Dermis blood vessel endothelial cell (primary cell): ENCODE data around the gene FAM163B. TPM values are rescaled to one million over a fixed set of nuclear protein-coding genes. Genes with fewer than 3 reads are reported as not detected.
A peak's percentile ranks its signal among the peaks of the same experiment; 100 is the strongest.

Source experiments
- DNase-seq: peaks from one replicate; pipeline ENCODE4 v3.0.0; 2010
- total RNA-seq: library from RNA; depleted of rRNA; stranded (reverse); fragments of >200 nt; gene quantifications from 2 replicates; pipeline ENCODE4 v1.2.3, GENCODE V29; 2014

The FAM163B gene
- total RNA-seq, 1 donor from 2014 or later, result not detected

DNA sequence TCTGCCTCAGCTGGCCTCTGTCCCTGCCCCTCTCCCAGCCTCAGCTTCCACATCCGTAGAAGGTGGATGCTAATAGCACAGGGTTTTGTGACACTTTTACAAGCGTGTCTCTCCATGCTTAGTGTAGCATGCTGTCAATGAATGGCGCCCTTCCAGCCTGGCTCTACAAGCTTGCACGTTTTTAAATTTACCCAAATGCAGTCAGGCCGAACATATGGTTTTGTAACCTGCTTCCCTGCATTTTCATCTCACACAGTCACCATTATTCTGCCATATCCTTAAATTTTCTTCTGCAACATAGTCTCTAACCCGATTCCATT lies 28.8 kb downstream of the FAM163B start:
- no peak for DNase-seq

DNA sequence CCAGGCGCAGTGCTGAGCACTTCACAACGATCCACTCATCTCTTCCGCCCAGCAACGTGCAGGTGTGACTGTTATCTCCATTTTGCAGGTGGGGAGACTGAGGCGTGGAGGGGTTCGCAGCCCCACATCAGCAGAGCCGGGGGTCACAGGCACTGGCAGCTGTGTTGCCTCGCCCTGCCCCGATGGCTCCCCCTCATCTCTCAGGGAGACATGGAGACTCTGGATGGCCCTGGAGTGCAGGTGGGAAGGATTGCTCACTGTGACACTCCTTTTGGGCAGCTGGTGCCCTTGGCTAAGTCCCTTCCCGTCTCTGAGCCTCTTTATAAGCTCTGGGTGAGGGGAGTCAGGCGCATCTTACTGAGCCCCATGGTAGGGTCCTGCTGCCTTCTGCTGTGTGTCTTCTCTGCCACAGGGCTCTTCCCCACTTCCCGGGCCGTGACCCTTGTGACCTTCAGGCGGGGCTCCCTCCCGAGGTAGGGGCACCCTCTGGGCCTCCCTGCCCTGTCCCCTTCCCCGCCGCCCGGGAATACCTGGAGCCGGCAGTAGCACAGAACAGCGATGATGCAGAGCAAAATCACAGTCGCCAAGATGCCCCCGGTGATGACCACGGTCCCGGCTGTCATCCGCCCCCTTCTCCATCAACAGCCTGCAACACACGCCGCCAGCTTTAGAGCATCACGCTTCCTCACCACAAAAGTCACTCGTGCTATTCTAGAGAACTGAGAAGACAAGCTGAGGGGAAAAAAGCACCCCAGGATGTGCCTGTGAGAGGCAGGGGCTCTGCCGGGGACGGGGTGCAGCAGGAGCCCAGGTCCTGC lies 29.4 kb downstream of the FAM163B start:
- no peak for DNase-seq

DNA sequence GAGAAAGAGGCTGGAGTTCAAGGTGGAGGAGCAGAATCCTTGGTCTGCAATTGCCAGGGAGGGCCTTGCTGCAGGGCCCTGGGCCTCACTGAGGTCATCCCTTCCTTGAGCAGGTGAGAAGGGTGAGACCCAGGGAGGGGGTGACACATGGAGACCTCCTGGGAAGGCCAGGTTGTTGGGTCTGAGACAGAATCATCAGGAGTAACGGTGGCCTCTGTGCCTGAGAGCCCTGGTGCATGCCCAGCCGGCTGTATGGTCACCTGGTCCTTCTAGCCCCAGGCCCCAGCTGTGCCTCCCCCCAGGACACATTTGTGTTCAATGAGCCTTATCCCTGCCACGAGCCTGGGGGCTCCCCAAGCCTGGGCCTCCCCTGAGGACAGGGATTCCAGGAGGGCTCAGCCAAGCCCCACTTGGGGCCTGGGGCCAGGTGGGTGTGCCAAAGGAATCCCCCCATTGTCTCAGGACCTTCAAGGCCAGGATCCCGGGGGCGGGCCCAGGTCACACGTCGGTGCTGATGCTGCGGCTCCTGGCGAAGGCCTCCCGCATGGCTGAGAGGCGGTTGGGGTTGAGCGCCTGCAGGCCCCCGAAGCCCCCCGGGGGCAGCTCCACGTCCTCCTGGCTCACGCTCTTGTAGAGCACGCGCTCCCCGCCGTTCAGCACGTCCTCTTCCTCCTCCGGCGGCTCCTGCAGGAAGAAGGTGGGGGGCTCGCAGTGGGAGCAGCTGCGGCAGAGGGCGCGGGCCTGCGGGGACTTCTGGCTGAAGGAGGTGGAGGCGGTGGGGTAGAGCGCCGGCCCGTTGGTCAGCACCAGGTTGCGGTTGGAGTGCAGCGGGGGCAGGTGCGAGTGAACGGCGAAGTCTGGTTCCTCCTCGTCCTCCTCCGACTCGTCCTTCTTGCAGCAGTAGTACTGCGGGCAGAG lies 30.4 kb downstream of the FAM163B start:
- no peak for DNase-seq

DNA sequence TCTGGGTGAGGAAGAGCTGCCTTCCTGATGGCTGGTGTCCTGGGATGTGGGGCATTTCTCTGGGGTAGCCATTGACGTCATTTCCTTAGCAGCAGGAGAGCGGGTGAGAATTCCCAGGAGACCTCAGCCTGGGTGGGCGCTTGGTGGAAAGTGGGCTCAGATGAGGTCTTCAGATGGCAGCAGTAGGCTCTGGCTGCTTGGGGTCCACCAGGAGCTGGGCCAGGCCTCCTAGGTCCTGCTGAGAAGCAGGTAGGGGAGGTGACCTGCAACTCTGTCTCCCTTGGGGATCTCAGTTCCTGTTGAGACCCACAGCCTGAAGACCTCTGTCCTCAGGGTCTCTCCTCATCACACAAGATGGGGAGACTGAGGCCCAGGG lies 31.5 kb downstream of the FAM163B start:
- DNase-seq, result no peak

DNA sequence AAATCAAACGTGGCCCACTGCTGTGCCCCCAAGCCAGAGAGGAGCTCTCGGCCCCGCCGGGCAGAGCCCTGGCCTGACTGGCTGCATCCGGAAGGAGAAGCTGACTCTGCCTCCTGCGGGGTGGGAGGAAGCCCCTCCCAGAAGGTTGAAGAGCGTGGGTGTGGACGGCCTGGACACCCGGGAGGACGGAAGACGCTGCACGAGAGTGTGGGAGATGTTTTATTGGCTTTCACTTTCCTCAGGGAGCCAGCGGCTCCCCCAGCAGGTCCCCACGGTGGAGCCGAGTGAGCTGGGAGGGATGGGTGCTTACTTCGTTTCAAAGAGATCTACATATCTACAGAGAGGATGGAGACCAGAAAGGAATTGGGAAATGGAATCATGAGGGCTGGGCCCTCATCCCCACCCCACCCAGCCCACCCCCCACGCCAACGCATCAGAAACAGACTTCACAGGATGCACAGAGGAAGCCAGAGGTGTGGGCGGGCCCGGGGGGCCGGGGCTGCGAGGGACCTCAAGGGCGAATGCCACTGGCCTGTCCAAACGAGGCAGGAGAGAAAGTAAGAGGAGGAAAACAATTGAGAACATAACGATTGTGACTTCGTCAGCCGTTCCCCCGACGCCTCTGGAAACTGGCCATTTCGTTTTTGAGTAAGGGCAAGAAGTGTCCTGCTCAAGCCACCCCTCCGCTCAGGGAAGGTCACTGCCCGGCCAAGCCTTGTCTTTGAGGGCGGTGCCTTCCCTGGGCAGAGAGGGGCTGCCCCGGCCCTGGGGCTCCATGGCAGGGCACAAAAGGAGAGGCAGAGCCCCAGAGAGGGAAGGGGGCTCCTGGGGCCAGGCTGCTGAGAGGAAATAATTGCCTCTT lies 32.1 kb downstream of the FAM163B start:
- DNase-seq, result peak; percentile 21

DNA sequence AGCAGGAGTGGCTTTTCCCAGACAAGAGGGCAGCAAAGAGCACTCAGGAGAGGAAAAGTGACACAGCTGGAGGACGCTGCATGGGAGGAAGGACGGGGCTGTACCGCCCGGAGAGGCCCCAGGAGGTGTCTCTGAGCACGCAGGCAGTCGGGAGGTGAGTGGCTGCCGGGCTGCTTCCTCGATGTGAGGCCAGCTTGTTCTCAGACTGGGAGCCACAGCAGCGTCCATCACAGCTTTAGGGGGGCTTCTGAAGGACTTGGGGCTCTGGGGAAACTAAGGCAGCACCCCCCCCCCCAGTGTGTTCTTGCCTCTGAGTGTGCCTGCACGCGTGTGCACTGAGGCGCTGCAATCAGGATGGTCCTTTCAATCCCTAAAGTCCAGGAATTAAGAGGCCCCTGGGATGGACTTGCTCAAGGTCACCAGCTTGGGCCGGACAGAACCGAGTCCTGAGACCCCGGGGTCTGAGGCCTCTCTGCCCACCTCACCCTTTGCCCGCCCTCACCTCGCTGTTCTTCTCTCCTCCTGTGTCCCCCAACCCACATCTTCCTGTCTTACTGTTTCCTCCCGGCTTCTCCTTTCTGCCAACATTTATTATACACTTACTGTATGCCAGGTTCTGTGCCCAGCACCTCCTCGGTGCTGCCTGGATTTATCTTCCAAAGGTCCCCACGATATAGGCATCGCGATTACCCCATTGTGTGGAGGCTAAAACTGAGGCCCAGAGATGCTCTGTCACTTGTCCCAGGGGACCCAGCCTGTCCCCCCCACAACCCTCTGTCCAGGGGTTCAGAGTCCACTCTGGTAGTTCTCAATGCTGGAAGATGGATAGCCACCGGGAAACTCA lies 32.9 kb downstream of the FAM163B start:
- no peak for DNase-seq

DNA sequence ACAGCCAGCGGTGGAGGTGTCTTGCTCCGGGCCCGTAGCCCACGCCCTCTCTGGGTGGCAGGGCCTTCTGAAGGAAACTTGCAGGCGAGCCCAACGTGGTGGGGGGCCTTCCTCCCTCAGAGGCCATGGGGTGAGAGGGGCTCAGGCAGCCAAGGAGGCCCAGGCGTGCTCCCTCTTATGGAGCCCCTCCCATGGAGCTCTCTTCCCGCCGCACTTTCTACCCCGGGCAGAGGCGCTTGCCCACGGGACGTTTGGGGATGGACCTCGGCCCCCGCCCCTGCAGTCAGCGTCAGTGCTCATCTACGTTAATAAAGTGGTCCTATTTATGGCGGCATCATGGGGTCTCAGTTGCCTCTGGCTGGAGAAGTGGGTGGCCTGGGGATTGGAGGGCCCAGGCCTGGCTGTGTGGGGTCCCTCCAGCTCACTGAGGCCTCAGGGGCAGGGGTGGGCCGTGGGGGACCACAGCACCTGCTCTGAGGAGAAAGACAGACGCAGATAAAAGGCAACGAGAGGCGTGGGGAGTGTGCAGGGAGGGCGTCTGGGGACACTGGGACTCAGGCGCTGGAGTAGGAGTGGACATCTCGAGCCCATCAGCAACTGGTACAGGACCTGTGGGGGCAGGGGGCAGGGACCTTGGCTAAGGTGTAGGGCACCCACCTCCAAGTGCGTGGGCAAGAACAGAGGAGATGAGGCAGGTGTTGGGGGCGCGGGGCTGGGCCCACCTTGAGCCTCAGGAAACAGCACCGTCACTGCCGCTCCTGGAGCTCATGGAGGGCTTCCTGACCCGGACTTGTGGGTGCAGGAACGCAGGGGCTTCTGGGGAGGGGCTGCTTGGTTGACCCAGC lies 33.8 kb downstream of the FAM163B start:
- DNase-seq, result no peak

DNA sequence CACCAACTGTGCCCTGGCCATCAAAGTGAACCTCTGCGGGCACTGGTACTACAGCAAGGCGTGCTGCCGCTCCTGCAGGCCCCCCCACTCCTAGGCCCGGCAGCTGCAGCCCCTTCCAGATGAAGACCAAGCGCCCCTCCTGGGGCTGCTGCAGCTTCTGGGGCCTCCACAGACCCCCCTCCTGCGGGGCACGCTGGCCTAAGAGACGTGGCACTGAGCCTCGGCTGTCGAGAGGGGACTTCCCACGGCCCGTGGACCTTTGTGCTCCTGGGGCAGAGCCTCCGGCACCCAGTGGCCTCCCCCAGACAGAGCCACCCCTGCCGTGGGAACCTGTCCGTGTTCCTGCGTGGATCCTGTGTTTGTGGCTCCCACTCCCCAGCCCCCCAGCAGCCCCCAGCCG lies 34.4 kb downstream of the FAM163B start:
- DNase-seq, result no peak

DNA sequence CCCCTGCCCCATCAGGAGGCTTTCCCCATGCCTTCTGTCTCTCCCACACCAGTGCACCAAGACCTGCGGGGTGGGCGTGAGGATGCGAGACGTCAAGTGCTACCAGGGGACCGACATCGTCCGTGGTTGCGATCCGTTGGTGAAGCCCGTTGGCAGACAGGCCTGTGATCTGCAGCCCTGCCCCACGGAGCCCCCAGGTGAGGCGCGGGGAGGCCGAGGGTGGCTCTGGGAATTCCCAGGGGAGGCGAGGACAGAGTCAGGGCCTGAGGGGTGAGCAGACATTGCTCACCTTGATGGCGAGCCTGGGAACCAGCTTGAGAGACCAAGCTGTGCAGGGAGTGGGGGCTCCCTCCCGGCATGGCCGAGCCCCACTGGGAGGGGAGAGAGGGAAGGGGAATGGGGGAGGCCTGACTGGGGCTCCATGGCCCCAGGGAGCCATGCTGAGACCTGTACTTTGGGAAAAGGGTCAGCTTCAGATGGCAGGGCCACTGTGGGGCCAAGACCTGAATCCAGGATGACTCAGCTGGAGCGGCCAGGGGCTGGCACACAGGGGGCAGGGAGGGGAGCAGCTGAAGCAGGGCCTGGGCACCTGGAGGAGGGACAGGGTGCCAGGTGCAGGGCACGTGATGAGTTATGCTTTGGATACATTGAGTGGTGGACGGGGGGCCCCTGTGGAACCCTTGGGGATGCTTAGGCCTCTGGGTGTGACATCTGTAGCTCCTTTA lies 35.2 kb downstream of the FAM163B start:
- DNase-seq, result no peak

DNA sequence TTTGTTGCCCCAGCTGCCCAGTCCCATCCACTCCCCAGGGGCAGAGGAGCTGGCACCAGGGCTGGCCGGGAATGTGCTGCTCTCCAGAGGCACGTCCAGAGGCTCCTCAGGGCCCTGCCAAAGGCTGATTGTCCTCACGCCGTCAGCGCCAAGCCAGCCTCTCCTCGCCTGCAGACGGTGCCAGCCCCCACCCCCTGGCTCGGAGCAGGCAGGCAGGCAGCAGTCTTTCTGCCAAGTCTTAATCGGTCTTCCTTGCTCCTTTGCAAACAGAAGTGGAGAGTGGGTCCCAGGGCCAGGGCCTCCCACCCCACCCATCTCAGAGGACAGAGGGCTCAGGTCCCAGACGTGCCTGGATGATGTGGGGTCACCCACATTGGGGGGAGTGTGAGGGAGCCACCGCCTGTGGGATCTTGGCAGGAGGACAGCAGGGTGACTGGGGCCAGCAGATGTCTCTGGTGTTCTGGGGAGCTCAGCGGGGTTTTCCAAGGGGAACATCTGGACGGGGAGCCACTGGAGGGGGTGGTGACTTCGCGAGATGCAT lies 36.3 kb downstream of the FAM163B start:
- no peak for DNase-seq

DNA sequence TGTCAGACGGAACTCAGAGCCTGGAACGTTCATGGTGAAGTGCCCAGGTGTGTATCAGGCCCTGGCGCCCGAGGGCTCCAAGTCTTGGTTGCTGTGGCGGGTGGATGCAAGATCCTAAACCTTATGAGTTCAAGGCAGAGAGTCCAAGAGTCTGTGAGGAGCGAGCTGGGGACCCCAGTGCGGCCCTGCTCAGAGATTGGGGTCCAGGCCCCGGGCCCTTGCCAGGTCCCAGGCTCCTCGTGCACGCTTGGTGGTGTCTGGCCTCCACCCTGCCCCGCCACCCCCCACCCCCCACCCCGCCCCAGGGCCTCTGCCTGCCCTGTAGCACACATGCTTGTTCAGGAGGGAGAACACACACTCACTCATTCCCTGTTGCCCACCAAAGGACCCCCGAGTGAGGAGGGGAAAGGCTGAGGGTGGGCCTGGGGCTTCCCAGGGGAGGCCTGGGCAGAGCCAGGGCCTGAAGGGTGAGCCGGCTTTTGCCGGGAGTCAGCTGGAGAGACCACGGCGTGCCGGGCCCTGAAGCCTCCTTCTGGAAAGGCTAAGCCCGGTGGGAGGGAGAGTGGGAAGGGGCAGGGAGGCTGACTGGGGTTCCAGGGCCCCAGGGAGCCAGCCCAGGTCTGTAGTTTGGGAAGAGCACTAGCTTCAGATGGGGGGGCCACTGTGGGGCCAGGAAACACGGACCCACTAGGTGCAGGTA lies 37.1 kb downstream of the FAM163B start:
- DNase-seq, result no peak

DNA sequence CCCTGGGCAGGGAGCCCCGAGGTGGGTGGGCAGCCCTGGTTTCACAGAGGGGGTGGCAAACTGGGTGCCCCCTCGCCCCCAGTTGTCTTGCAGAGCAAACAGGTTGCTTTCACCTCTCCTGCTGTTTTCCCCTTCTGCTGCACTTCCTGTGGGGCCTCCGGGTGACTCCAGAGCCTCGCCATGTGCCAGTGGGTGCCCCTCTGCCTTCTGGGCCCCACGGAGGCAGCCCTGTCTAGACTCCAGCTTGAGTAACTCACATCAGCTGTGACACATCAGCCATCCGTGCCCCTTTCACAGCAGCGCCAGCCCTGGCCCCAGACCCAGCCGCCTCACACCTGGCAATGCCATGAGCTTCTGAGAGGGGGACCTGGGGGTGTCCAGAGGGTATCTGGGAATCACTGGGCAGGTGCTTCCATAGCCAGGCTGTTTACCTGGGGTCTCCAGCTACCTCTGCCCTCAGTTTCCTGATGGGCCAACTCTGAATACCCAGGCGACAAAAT lies 37.7 kb downstream of the FAM163B start:
- no peak for DNase-seq

DNA sequence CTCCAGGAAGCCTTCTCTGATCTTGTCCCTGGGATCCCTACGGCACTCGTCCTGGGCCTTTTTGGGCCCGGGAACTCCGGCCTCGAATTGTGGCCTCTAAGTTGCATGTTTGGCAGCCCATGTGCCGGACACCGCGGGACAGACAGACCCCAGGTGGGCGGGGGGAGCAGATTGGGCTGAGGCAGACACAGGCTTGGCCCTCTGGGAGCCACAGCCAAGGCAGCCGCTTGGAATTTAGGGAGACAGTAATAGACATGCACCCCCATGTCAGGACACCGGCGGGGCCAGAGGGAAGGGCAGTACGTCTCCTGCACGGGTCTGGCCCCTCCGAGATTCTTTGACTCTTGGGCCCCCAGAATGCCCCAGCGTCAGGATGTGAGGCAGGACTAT lies 38.5 kb downstream of the FAM163B start:
- no peak for DNase-seq

DNA sequence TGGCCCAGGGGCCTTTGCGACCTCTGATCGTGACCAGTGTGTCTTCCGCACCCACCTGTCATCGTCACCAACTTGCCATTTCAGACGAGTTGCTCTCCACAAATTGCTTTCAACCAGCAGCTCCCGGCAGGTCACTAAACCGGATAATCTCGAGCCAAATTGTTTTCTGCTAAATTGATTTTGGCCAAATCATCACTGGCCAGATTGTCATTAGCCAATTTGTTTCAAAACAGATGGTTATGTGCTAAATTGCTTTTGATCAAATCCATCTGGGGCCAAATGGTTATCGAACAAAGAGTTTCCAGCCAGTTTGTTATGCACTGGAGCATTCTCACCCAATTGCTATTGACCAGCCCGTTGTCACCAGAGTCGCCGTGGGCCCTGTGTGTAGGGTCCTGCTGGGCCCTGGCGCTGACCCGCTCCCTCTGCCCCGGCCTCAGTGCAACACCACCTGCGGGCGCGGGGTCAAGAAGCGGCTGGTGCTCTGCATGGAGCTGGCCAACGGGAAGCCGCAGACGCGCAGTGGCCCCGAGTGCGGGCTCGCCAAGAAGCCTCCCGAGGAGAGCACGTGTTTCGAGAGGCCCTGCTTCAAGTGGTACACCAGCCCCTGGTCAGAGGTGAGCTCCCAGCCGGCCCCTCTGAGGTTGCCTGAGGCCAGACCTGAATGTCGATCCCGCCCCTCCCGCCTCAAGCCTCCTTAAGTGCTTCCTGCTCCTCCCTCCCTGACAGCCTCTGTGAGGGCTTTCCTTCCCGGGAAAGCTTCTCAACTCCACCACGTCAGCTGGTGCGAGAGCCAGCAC lies 39.1 kb downstream of the FAM163B start:
- no peak for DNase-seq

DNA sequence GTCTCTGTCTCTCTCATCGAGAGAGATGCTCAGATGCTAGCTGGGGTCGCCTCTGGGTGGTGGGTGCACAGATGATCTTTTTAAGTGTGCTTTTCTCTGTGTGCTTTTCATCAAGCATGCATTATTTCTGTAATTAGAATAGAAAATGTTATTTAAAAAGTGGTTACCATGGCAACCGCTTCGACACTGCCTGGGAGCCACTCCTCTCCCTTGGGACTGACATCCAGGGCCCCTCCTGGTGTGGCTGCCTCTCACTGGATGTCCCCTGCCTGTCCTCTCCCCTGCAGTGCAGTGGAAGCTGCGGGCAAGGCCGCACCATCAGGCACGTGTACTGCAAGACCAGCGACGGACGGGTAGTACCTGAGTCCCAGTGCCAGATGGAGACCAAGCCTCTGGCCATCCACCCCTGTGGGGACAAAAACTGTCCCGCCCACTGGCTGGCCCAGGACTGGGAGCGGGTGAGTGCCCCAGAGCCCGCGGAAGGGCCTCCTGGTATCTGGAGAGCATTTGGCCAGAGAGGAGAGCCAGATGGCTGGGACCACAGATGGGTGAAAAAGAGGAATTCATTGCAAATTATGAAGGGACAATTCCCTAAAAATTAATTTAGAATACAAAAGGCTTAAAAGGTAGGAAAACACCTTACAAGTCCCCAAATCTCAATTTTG lies 39.9 kb downstream of the FAM163B start:
- DNase-seq, result no peak

DNA sequence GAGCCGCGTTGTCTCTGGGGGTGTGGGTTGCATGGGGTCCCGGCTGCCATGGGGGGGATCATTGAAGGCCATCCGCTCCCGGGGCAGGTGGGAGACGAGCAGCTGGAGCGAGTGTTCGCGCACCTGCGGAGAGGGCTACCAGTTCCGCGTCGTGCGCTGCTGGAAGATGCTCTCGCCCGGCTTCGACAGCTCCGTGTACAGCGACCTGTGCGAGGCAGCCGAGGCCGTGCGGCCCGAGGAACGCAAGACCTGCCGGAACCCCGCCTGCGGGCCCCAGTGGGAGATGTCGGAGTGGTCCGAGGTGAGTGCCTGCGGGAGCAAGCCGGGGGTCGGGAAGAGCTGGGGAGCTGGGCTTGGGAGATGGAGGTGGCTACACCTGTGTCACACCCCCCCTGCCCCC lies 41.0 kb downstream of the FAM163B start:
- DNase-seq, result no peak

DNA sequence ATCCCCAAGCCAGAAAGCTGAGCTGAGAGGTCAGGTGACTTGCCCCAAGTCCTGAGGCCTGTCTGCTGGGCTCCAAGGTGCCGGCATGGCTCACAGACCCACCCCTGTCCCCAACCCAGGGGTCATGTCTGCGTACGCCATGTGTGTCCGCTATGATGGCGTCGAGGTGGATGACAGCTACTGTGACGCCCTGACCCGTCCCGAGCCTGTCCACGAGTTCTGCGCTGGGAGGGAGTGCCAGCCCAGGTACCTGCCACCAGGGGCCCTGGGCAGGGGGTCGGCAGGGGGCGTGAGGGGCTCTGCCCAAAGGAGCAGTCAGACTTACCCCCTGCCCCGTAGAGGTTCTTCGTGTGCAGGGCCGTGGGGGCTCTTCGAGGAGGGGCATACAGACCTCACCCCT lies 42.4 kb downstream of the FAM163B start:
- no peak for DNase-seq

DNA sequence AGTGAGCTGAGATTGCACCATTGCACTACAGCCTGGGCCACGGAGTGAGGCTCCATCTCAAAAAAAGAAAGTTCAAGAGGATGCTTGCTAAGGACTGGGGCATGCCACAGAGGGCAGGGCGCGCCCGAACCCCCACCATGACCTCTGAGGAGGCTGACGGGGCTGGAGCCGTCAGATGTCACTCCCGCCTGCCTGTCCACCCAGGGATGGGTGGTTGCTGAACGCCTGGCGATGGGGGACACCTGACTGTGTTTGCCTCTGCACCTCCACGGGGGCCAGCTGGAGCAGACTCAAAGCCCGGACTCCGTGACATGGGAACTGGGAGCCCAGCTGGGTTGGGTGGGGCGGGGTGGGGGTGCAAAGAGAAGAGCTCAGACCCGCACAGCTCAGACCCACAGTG lies 42.8 kb downstream of the FAM163B start:
- DNase-seq, result no peak
